ENCODE results near the gene LAG3.

The LAG3 gene

DNA sequence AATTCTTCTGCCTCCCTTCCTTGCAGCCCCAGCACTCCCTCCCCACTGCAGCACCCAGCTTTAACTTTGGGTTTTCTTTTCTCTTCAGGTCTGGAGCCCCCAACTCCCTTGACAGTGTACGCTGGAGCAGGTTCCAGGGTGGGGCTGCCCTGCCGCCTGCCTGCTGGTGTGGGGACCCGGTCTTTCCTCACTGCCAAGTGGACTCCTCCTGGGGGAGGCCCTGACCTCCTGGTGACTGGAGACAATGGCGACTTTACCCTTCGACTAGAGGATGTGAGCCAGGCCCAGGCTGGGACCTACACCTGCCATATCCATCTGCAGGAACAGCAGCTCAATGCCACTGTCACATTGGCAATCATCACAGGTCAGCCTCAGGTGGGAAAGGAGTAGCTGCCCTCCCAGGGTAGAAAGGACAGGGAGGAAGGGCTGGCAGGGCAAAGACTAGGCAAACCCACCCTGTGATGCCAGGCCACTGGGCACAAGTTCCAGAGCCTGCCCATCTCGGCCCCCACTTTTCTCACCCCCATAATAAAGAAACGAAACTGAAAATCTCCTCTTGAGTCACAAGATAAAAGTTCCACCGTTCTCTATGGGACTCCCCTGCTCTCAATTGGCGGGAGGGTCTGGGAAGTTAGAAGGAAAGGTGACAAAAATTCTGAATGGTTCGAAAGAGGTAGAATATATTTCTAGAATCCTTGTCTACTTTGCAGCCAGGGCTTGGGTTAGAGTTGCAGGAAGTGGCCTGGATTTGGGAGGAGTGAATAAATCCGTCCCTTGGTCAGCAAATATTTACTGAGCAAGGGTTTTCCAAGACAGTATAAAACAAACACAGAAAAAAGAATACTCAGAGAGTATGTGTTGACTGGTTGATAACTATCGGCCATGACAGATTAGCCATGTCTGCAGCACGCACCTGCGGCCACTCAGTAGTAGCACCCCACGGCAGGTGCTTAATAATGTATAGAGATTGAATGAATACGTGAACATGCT is 3.2 kb downstream of the LAG3 start:
- Mint-ChIP-seq H3K27me3 (ENCODE audit: low read depth) (peaks cover 23% of the 10 kb centered on the region), H3K36me3 (ENCODE audit: low read depth) (peaks cover 38% of the 10 kb centered on the region), H3K4me1 (peaks cover 37% of the 10 kb centered on the region), H3K4me3 (peak overlapping the region; percentile 1 to 66 (median 37)), H3K9me3 (no peaks in the 10 kb centered on the region), H3K27ac (peak overlapping the region in 2 of 3 experiments; percentile 19 to 28)
- TF ChIP-seq, protein P1, sequence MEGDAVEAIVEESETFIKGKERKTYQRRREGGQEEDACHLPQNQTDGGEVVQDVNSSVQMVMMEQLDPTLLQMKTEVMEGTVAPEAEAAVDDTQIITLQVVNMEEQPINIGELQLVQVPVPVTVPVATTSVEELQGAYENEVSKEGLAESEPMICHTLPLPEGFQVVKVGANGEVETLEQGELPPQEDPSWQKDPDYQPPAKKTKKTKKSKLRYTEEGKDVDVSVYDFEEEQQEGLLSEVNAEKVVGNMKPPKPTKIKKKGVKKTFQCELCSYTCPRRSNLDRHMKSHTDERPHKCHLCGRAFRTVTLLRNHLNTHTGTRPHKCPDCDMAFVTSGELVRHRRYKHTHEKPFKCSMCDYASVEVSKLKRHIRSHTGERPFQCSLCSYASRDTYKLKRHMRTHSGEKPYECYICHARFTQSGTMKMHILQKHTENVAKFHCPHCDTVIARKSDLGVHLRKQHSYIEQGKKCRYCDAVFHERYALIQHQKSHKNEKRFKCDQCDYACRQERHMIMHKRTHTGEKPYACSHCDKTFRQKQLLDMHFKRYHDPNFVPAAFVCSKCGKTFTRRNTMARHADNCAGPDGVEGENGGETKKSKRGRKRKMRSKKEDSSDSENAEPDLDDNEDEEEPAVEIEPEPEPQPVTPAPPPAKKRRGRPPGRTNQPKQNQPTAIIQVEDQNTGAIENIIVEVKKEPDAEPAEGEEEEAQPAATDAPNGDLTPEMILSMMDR (IDR thresholded peaks at IDR 0.05; ENCODE audit: unreplicated experiment in 3 of 3) = no peak

DNA sequence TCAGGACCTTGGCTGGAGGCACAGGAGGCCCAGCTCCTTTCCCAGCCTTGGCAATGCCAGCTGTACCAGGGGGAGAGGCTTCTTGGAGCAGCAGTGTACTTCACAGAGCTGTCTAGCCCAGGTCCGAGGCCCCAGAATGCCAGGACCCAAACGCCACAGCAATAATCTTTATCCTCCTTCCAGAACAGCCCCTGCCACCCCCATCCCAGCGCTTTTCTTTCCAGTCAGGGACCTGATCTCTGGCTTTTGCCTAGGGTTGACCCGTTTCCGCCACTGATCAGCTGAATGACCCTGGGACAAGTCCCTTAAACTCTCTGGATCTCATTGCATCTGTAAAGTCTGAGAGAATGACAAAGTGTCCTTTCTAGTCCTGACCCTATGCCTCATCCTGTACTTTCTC is 5.1 kb downstream of the LAG3 start:
- Mint-ChIP-seq H3K27me3 (ENCODE audit: low read depth) (peaks cover 18% of the 10 kb centered on the region), H3K4me3 (no peak overlapping the region), H3K4me1 (peaks cover 27% of the 10 kb centered on the region), H3K9me3 (no peaks in the 10 kb centered on the region), H3K36me3 (ENCODE audit: low read depth) (peaks cover 22% of the 10 kb centered on the region), H3K27ac (no peak overlapping the region)
- TF ChIP-seq, protein P1 (IDR thresholded peaks at IDR 0.05; ENCODE audit: unreplicated experiment in 3 of 3) = no peak

DNA sequence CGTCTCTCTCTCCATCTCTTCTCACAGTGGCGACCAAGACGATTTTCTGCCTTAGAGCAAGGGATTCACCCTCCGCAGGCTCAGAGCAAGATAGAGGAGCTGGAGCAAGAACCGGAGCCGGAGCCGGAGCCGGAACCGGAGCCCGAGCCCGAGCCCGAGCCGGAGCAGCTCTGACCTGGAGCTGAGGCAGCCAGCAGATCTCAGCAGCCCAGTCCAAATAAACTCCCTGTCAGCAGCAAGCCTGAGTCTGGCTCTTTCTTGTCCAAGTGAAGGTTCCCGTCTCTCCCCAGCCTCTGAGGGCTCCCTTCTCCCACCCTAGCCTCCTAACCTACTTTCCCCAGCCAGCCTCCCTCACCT is 5.9 kb downstream of the LAG3 start:
- Mint-ChIP-seq H3K4me3 (peak overlapping the region; percentile 79 to 84 (median 82)), H3K9me3 (no peaks in the 10 kb centered on the region), H3K27ac (peak overlapping the region; percentile 63 to 88 (median 76)), H3K4me1 (peaks cover 28% of the 10 kb centered on the region), H3K36me3 (ENCODE audit: low read depth) (peaks cover 22% of the 10 kb centered on the region), H3K27me3 (ENCODE audit: low read depth) (peaks cover 18% of the 10 kb centered on the region)
- TF ChIP-seq, protein P1 (IDR thresholded peaks at IDR 0.05; ENCODE audit: unreplicated experiment in 3 of 3) = no peak

DNA sequence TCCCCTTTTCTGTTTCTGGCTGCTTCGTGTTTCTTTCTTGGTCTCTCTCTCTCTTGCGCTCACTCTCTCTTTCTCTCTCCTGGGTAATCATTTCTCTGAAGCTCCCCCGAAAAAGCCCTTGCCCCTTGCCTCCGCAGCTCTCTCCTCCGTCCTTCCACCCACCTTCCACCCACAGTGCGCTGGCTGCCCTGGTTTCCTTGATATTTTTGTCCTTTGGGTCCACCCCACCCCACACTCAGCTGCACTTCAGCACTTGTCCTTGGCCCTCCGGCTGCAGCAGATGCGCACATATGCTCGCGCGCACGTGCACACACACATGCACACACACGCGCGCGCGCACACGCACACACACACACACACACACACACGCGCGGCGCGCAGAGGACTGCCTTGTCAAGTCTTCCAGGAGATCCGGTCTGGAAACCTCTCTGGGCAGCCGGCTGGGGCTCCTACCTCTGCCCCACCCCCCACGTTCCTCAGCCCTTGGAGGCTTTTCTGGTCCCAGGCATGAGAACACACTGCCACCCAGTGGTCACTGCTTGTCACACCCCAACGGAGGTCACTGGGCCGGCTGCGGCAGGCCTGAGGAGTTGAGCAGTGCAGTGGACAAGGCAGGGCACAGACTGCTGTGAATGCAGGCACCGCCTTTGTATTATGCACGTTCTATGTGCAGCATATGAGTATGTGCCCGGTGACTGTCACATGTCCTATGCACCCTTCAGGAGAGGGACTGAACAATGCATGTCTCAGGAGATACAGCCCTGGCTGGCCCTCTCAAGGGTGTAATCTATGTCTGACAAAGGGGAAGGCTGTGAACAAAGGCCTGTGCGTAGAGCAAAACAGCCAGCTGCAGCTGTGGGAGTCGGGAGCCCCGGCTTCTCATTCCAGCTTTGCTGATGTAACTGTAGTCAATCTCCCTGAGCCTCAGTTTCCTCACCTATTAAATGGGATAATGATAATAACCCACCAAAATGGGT is 6.5 kb downstream of the LAG3 start:
- TF ChIP-seq, protein P1 (IDR thresholded peaks at IDR 0.05; ENCODE audit: unreplicated experiment in 3 of 3) = peak; percentile 91 to 97 (median 94)
- Mint-ChIP-seq H3K9me3 (no peaks in the 10 kb centered on the region), H3K27me3 (ENCODE audit: low read depth) (peaks cover 18% of the 10 kb centered on the region), H3K4me3 (peak overlapping the region; percentile 79 to 84 (median 82)), H3K36me3 (ENCODE audit: low read depth) (peaks cover 22% of the 10 kb centered on the region), H3K4me1 (peaks cover 32% of the 10 kb centered on the region), H3K27ac (peak overlapping the region; percentile 63 to 88 (median 76))

DNA sequence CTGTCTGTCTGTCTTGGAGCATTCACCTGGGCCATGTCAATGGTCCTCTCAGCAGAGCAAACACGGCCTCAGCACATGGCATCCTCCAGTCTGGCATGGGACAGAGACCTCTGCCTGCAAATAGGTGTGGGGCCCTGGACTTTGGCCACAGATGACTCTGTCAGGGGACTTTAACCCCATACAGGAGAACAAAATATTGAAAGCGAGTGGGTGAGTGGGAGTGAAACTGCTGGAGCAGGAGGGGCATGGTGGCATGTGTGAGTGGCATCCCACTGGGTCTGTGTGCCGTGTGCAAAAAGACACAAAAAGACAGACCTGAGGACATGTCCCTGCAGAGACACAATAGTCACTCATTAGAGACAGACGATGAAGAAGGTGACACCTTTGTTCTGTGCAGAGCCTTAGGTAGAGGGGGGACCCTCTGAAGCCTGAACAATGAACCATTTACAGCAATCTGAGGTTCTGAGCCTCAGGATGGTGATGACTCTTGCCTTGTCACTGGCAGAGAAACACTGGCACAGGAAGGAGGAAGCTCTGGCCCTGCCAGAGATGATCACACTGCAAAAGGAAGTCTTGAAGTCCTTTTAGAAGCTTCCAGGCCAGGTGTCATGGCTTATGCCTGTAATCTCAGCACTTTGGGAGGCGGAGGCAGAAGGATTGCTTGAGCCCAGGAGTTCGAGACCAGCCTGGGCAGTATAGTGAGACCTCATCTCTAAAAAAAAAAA is 7.5 kb downstream of the LAG3 start:
- no peaks in the 10 kb centered on the region for H3K9me3 Mint-ChIP-seq
- TF ChIP-seq, protein P1 (IDR thresholded peaks at IDR 0.05; ENCODE audit: unreplicated experiment in 3 of 3) = no peak
- peak overlapping the region; percentile 63 to 88 (median 76) for H3K27ac Mint-ChIP-seq
- peaks cover 9% of the 10 kb centered on the region for H3K27me3 Mint-ChIP-seq (ENCODE audit: low read depth)
- peaks cover 18% of the 10 kb centered on the region for H3K36me3 Mint-ChIP-seq (ENCODE audit: low read depth)
- H3K4me1 Mint-ChIP-seq = peaks cover 28% of the 10 kb centered on the region
- H3K4me3 Mint-ChIP-seq = no peak overlapping the region
